SK-N-SH treated with all-trans-retinoic acid at 6 μM for 48 hours (cell line): ENCODE results near the gene HRAS.

Source experiments
- BACH2 ChIP-seq: fragments of 250-450 bp; sonication (Bioruptor Pico); IDR thresholded peaks from 2 replicates; pipeline ENCODE4 v1.9.0; 2021; ENCODE audit warnings: mild to moderate bottlenecking, borderline replicate concordance
- CSDC2 ChIP-seq: fragments of 250-450 bp; sonication (Bioruptor Pico); IDR thresholded peaks from 2 replicates; pipeline ENCODE4 v1.5.0; 2020; ENCODE audit warnings: mild to moderate bottlenecking, moderate library complexity
- ESRRG ChIP-seq: fragments of 250-450 bp; sonication (Bioruptor Pico); IDR thresholded peaks from 2 replicates; pipeline ENCODE4 v1.6.1; 2021; ENCODE audit warnings: mild to moderate bottlenecking
- ZFP30 ChIP-seq: fragments of 450-650 bp; formaldehyde crosslinking; IDR thresholded peaks from 2 replicates; pipeline ENCODE4 v1.5.0; 2022; ENCODE audit warnings: mild to moderate bottlenecking, moderate library complexity
- ZNF565 ChIP-seq: fragments of 450-650 bp; formaldehyde crosslinking; conservative IDR thresholded peaks from 2 replicates; pipeline ENCODE4 v1.5.0; 2020; ENCODE audit warnings: low read depth, mild to moderate bottlenecking, moderate library complexity

DNA sequence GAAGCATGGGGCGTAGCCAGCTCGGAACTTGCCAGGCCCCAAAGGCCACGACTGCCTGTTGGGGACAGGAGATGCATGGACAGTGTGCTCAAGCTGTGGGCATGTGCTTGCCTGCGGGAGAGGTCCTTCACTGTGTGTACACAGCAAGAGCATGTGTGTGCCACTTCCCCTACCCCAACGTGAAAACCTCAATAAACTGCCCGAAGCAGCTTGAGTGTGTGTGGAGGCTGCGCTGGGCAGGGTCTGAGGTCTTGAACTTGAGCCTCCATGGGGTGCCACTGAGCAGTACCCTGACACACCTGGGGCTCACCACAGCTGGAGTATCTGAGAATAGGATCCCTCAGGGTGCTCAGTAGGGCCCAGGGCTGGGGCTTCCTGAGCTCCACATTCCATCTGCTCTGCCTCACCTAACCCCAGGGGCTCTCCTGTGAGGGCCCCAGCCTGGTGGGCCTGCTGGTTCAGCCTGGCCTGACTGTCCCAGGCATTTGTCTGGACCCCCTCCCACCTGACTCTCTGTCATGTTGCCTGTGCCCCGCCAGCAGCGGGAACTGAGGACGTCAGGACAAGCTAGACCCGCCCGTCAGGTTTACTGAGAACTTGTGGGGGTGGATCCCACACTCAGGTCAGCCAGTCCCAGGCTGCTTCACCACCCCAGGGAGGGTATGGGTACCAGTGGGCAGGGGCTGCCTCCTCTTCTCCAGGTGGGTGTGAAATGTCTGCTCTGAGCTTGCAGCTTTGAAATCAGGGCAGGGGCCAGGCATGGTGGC lies 28.6 kb upstream of the HRAS start:
- TF ChIP-seq CSDC2 (CRISPR knock-in tag) (no peak), ZNF565 (no peak), ESRRG (CRISPR knock-in tag) (no peak), ZFP30 (CRISPR knock-in tag) (no peak), BACH2 (CRISPR knock-in tag) (no peak)
